Adrenal gland (tissue), 5 donors: ENCODE measurements around the gene TTC33.

ENCODE experiments used
- POLR2A ChIP-seq, 2 donors: fragments of 450-650 bp; IDR thresholded peaks; one replicate each; pipeline ENCODE4 v1.6.1; 2017; ENCODE audit warnings: antibody characterized with exemption in 2 of 2, mild to moderate bottlenecking in 2 of 2, moderate library complexity in 1 of 2
- TF ChIP-seq, protein P1 (sequence below), 6 experiments: fragments of 450-650 bp in 4 of 6; fragments of 200-600 bp in 2 of 6; sonication (generic) in 1 of 6; IDR thresholded peaks; 1 replicate in 5 of 6; 2 replicates in 1 of 6; pipeline versions ENCODE4 v1.5.1 to v1.8.0; 2016 to 2021; ENCODE audit warnings: antibody characterized with exemption in 6 of 6, mild to moderate bottlenecking in 2 of 6, moderate library complexity in 1 of 6
- donor health status: DM: no; HTN: no; CAD: no.

DNA sequence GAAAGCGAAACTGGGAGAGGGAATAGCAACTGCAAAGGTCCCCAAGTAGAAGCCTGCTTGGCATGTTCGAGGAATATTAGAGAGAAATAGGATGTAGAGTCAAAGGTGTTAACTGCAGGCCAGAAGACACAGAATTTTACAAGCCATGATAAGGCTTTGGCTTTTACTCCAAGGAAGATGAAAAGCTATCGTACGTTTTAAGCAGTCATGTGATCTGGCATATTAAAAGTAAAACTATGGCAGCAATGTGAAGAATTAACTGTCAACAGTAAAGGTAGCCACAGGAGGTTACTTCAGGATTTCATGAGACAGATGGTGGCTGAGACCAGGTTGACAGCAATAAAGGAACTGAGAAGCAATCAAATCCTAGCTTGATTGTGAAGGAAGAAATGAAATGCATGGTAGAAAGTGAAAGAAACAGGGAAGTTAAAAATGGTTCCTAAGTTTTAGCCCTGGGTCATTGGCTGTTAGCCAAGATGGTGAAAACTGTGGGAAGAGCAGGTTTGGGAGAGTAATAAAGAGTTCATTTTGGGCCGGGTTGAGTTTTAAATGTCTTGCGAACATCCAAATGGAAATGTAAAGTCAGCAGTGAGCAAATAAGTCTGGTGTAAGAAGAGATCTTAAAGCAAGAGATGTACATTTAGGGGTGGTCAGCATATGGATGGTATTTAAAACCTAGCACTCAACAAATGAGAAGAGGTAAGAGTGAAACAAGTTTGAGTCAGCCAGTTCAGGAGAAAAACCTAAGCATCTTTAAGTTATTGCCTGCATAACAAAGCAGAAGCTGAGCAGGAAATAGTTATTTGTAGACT, 20.3 kb upstream of the TTC33 start:
- TF ChIP-seq POLR2A (IDR thresholded peaks at IDR 0.05), result no peak
- TF ChIP-seq, protein P1, sequence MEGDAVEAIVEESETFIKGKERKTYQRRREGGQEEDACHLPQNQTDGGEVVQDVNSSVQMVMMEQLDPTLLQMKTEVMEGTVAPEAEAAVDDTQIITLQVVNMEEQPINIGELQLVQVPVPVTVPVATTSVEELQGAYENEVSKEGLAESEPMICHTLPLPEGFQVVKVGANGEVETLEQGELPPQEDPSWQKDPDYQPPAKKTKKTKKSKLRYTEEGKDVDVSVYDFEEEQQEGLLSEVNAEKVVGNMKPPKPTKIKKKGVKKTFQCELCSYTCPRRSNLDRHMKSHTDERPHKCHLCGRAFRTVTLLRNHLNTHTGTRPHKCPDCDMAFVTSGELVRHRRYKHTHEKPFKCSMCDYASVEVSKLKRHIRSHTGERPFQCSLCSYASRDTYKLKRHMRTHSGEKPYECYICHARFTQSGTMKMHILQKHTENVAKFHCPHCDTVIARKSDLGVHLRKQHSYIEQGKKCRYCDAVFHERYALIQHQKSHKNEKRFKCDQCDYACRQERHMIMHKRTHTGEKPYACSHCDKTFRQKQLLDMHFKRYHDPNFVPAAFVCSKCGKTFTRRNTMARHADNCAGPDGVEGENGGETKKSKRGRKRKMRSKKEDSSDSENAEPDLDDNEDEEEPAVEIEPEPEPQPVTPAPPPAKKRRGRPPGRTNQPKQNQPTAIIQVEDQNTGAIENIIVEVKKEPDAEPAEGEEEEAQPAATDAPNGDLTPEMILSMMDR (IDR thresholded peaks at IDR 0.05), result no peak
